ENCODE results near the gene DCAF4.

DNA sequence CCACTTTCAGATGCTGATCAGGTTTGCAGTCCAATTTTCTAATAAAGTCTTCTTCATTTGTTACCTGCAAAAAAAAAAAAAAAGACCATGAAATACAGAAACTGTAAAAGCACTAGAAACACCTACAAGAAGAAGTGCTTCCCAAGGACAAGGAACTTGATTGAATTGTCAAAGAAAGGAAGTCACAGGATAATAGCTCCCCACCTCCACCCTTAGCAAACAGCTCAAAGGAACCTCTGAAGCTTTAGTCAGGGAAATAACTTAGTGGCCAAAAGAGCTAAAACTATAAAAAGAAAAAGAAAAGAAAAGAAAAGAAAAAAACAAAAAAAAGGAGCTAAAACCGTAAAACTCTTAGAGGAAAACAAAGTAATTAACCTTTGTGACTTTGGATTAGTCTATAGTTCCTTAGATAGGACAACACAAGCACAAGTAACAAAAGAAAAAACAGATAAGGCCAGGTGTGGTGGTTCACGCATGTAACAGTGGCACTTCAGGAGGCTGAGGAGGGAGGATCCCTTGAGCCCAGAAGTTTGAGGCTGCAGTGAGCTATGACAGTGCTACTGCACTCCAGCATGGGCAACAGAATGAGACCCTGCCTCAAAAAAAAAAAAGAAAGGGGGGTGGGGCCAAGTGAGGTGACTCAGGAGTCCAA is 72.1 kb downstream of the DCAF4 start:
- TF ChIP-seq POLR2A (IDR thresholded peaks at IDR 0.05) (no peak), CTCF (IDR thresholded peaks at IDR 0.05) (no peak)
